GM19438 (cell line): ENCODE measurements around the gene PGBD5.

Experiments used
- ATAC-seq: cut with Tn5 transposase; IDR thresholded peaks from one replicate; pipeline ENCODE4 v1.9.1; 2021; ENCODE audit warnings: low read depth; ENCODE audit not compliant: unreplicated experiment

PGBD5 gene

DNA sequence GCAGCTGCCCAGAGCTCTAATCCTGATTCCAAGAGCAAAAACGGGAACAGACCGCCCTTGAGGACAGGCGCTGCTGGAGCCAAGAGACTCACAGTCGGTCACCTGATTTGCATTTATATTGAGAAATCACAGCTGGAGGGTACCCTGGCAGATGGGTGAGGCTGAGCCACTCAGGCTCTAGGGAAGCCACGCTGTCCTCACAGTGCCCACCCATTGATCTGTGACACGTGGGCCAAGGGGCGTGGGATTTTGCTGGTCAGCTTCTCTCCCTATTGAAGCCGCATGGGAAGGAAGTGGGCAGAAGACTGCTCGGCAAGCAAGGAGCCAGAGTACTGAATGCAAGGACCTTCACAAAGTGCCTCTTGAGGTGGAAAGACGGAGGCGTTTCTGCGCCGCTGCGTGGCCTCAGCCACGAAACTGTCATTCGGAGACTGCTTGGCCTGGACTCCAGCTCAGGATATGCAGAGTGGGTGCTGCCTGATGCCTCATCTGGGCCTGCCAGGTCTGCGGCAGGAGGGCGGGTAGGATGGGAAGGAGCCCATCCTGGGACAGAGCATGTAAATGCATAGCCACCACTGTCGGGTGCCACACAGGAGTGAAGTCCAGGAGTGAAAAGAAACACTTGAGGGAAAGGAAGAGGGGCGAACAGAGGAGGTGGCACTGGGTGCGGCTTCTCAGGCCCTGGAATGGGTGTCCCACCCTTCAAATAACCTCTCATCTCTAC lies 139.8 kb downstream of the PGBD5 start:
- ATAC-seq: no peak

- ATAC-seq: no peak
Observed at GRCh38 chr1:230285351-230285750, 140.8 kb downstream of the PGBD5 start.

- no peak for ATAC-seq
Observed at GRCh38 chr1:230284891-230285290, 141.2 kb downstream of the PGBD5 start.

- no peak for ATAC-seq
Observed at GRCh38 chr1:230283678-230284077, 142.5 kb downstream of the PGBD5 start.

DNA sequence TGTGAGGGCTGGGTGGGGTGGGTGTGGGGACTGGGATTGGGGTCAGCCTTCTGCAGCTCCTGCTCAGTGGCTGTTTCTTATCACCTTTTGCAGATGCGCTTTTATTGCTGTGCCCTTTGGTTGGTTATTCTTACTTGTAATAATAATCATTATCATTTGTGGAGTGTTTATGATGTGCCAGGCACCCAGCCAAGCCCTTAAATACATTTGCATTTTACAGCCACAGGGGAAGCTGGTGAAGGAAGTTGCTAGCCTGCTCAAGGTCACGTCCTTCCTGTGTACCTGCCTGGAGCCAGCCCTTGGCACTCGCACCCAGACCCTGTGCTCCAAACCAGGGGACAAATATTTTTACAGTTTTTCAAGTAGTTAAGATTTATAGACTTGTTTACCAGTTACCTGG lies 144.0 kb downstream of the PGBD5 start:
- no peak for ATAC-seq

- no peak for ATAC-seq
Observed at GRCh38 chr1:230281556-230281955, 144.6 kb downstream of the PGBD5 start.

- ATAC-seq: no peak
Observed at GRCh38 chr1:230280906-230281413, 145.2 kb downstream of the PGBD5 start.

GRCh38 chr1:230280054-230280795 lies 145.9 kb downstream of the PGBD5 start:
- ATAC-seq: no peak

- no peak for ATAC-seq
Observed at GRCh38 chr1:230279583-230279945, 146.6 kb downstream of the PGBD5 start.

- ATAC-seq: no peak
Observed at GRCh38 chr1:230278871-230279582, 147.1 kb downstream of the PGBD5 start.

DNA sequence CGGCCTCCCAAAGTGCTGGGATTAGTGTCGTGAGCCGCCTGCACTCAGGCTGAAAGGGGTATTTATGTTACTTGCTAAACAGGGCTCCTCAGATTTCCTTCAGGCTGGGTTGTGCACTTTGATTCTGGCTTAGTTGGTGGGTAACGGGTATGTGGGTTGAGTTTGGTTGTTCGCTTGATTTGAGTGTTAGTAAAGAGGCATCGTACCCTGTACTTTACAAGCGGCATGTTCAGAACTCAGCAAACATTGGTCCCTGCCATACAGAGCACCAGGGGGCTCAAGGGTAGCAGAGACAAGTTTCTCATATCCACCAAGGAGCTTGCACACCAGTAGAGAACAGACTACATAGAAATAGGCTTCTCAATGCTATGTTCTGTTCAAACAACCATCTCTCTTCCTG lies 147.8 kb downstream of the PGBD5 start:
- ATAC-seq: no peak

- ATAC-seq: no peak
Observed at GRCh38 chr1:230277201-230278025, 148.7 kb downstream of the PGBD5 start.

GRCh38 chr1:230276401-230276800 lies 149.7 kb downstream of the PGBD5 start:
- no peak for ATAC-seq

GRCh38 chr1:230274254-230274653 lies 151.9 kb downstream of the PGBD5 start:
- no peak for ATAC-seq

GRCh38 chr1:230273141-230273710 lies 152.9 kb downstream of the PGBD5 start:
- ATAC-seq: no peak

DNA sequence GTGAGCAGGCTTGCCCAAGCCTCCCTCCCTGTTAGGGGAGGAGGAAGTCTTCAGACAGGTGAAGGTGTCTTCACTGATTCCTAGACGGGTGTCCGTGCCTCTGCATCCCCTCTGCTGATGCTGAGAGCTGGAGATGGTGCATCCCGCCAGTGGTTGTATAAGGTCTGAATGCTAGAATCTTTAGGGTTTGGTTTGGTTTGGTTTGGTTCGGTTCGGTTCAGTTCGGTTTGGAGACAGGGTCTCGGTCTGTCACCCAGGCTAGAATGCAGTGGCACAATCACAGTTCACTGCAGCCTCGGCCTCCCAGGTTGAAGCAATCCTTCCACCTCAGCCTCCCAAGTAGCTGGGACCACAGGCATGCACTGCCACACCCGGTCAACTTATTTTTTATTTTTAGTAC lies 153.6 kb downstream of the PGBD5 start:
- ATAC-seq: no peak

DNA sequence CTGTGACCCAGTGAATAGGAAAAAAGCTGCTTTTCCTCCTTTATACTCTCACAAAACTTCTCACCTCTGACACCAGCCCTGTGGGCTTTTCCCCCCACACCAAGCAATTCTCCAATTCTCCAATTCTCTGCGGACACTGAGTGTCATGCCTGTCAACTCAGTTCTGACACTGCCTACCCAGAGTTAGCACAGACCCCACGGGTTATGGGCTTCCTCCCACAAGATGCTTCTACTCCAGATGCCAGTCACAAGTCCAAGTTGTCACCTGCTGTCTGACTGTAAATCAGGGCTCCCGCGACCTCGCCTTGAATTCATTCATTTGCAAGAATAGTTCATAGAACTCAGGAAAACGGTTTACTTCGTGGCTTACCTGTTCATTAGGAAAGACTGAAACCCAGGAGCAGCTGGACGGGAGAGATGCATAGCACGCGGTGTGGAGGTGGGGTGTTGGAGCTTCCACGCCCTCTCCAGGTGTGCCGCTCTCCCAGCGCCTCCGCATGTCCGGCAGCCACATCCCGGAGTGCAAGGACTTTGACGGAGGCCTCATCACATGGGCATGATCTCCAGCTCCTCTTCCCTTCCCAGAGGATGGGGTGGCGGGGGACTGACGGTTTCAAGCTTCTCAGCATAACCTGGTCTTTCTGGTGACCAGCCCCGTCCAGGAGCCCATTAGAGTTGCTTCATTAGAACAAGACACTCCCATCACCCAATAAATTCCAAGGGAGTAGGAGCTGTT lies 154.7 kb downstream of the PGBD5 start:
- ATAC-seq: no peak

DNA sequence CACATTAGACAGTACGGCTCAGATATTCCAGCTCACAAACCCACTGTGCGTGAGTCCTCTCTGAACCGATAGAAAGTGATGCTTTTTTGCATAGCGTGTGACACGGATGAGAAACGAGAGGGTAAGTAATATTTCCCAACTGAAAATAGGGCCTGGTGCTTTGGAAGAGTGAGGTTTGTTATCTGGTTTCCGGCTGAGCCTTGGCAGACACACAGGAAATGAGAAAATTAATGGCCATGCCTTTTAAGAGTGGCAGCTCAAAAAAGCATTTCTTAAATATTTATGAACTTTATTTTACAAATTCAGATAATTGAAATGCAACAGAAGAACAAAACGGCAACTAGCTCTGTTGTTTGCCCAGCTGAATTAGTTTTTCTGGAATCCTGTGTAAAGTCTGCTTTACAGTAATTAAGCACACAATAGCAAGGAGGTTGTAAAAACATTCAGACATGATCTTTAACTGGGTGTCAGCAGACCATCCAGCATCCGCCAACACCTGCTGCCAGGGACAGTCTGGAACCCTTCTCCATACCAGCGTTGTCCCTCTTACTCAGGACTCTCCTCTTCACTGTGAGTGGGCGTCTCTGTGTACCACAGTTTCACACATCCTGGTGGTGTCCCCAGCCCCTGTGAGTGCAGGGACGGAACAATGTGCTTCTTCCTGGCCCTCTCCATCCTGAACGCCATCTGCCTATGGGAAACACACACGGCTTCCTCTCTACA lies 155.4 kb downstream of the PGBD5 start:
- peak; percentile 69 for ATAC-seq

DNA sequence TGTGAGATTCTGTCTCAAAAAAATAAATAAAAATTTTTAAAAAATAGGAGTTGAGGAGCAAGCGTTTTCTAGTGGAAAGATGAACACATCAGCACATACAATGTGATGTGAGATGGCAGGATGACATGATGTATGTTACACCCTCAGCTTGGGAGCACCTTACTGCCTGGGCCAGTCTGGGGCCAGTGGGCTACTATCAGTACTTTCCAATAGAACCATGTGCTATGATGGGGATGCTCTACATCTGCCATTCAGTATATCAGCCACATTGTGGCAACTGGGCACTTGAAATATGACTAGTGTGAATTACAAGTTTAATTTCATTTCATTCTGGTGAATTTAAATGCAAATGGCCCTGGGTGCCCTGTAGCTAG lies 156.0 kb downstream of the PGBD5 start:
- ATAC-seq: peak; percentile 6
